SK-N-SH (cell line): ENCODE measurements around the gene PHKG1. TPM values are rescaled to one million over a fixed set of nuclear protein-coding genes. Genes with fewer than 3 reads are reported as not detected.
"Not testable (repeated sequence)": the region's sequence is repeated elsewhere in the genome, so short reads cannot be mapped to it uniquely, and the experiment has no call there.

Experiments used
- CTCF ChIA-PET: fragments of 300-600, 350-600 bp; formaldehyde crosslinking; extraction: SDS; loops from one replicate; lab custom pipeline; 2021; lab: Yijun Ruan, JAX
- POLR2A ChIA-PET: fragments of 350-600 bp; sonication (Branson Sonifier 250); formaldehyde crosslinking; extraction: SDS; loops from one replicate; lab custom pipeline; 2020; ENCODE audit warnings: antibody characterized with exemption, inconsistent platforms; lab: Yijun Ruan, JAX
- DNase-seq: peaks from one replicate; pipeline ENCODE4 v3.0.0; 2012
- H2AFZ ChIP-seq: fragments of 200-600 bp; sonication (generic); 2 replicates; pipeline ENCODE4 v1.8.1; 2016; ENCODE audit warnings: antibody characterized with exemption, mild to moderate bottlenecking, low read depth
- H3F3A ChIP-seq: fragments of 200-600 bp; sonication (generic); replicated peaks from 2 replicates; pipeline ENCODE3; 2016; ENCODE audit warnings: antibody characterized with exemption, mild to moderate bottlenecking; ENCODE audit not compliant: insufficient read depth
- H3K27ac ChIP-seq, 2 experiments: fragments of 200-500 bp in 1 of 2; fragments of 200-600 bp in 1 of 2; sonication (Bioruptor generic) in 1 of 2; sonication (generic), shearing (Covaris generic) in 1 of 2; 2 replicates each; pipeline versions ENCODE4 v1.5.1 to v1.6.1; 2014 to 2016; ENCODE audit warnings: low read depth in 2 of 2, inconsistent platforms in 1 of 2, low read length in 1 of 2, mild to moderate bottlenecking in 1 of 2, mixed read lengths in 1 of 2
- H3K27me3 ChIP-seq: fragments of 200-600 bp; sonication (generic), shearing (Covaris generic); 2 replicates; pipeline ENCODE4 v1.6.1; 2016; ENCODE audit warnings: mixed run types; ENCODE audit not compliant: insufficient read depth
- H3K36me3 ChIP-seq, 2 experiments: fragments of 200-500 bp in 1 of 2; fragments of 200-600 bp in 1 of 2; sonication (Bioruptor generic) in 1 of 2; sonication (generic) in 1 of 2; replicated peaks in 1 of 2; 2 replicates each; pipeline versions ENCODE3 to v1.5.1; 2014 to 2016; ENCODE audit warnings: low read length in 1 of 2, mild to moderate bottlenecking in 1 of 2; ENCODE audit not compliant: insufficient read depth in 2 of 2, control insufficient read depth in 1 of 2
- H3K4me1 ChIP-seq, 2 experiments: fragments of 200-500 bp in 1 of 2; fragments of 200-600 bp in 1 of 2; sonication (Bioruptor generic) in 1 of 2; sonication (generic), shearing (Covaris generic) in 1 of 2; 2 replicates each; pipeline versions ENCODE4 v1.5.1 to v1.6.1; 2014 to 2016; ENCODE audit warnings: low read depth in 1 of 2, low read length in 1 of 2, mixed run types in 1 of 2; ENCODE audit not compliant: insufficient read depth in 2 of 2, control insufficient read depth in 1 of 2
- H3K4me2 ChIP-seq: fragments of 200-600 bp; sonication (generic), shearing (Covaris generic); 2 replicates; pipeline ENCODE4 v1.6.1; 2017; ENCODE audit warnings: mixed run types
- H3K4me3 ChIP-seq, 2 experiments: fragments of 200-500 bp in 1 of 2; fragments of 200-600 bp in 1 of 2; sonication (Bioruptor generic) in 1 of 2; sonication (generic), shearing (Covaris generic) in 1 of 2; 2 replicates each; pipeline versions ENCODE4 v1.5.1 to v1.8.1; 2014 to 2016; ENCODE audit warnings: low read depth in 2 of 2, inconsistent platforms in 1 of 2, low read length in 1 of 2, mild to moderate bottlenecking in 1 of 2, mixed read lengths in 1 of 2, moderate library complexity in 1 of 2
- H3K79me2 ChIP-seq: fragments of 200-600 bp; sonication (generic); 2 replicates; pipeline ENCODE4 v1.8.1; 2017; ENCODE audit warnings: mild to moderate bottlenecking; ENCODE audit not compliant: insufficient read depth
- H3K9ac ChIP-seq: fragments of 200-600 bp; sonication (generic); 2 replicates; pipeline ENCODE4 v1.6.1; 2017; ENCODE audit warnings: mixed run types
- H3K9me2 ChIP-seq: fragments of 200-600 bp; sonication (generic); 2 replicates; pipeline ENCODE4 v1.6.1; 2017; ENCODE audit warnings: mixed run types
- H3K9me3 ChIP-seq: fragments of 200-600 bp; sonication (generic); 2 replicates; pipeline ENCODE4 v1.6.1; 2017; ENCODE audit warnings: mixed run types, mild to moderate bottlenecking, moderate library complexity
- H4K20me1 ChIP-seq: fragments of 200-600 bp; sonication (generic); 2 replicates; pipeline ENCODE4 v1.6.1; 2017; ENCODE audit warnings: mild to moderate bottlenecking, mixed run types; ENCODE audit not compliant: insufficient read depth
- ELF1 ChIP-seq: IDR thresholded peaks from 2 replicates; pipeline ENCODE4 v1.4.0; 2012
- EZH2phosphoT487 ChIP-seq: fragments of 200-600 bp; sonication (generic); IDR thresholded peaks from 2 replicates; pipeline ENCODE4 v1.6.1; 2017; ENCODE audit warnings: low read depth, mixed run types, mild to moderate bottlenecking, antibody characterized with exemption, moderate library complexity, borderline replicate concordance
- FOXJ3 ChIP-seq: sonication (generic); formaldehyde crosslinking; IDR thresholded peaks from 2 replicates; pipeline ENCODE4 v1.5.1; 2020; ENCODE audit warnings: mild to moderate bottlenecking, missing genetic modification reagents
- GABPA ChIP-seq: IDR thresholded peaks from 2 replicates; pipeline ENCODE4 v1.4.0; 2012; ENCODE audit warnings: low read depth, mild to moderate bottlenecking
- GATA2 ChIP-seq: sonication (generic); formaldehyde crosslinking; IDR thresholded peaks from 2 replicates; pipeline ENCODE4 v1.5.0; 2020; ENCODE audit warnings: mild to moderate bottlenecking, missing genetic modification reagents
- IRF3 ChIP-seq: fragments of 150-350 bp; IDR thresholded peaks from 2 replicates; pipeline ENCODE4 v1.6.1; 2016; ENCODE audit warnings: mild to moderate bottlenecking, low read depth, low read length
- MAX ChIP-seq: IDR thresholded peaks from 2 replicates; pipeline ENCODE4 v1.4.0; 2012; ENCODE audit warnings: low read depth
- MEF2A ChIP-seq: IDR thresholded peaks from 2 replicates; pipeline ENCODE4 v1.4.0; 2012; ENCODE audit warnings: low read depth, borderline replicate concordance
- NFIC ChIP-seq: IDR thresholded peaks from 2 replicates; pipeline ENCODE4 v1.4.0; 2012; ENCODE audit warnings: borderline replicate concordance
- NRF1 ChIP-seq: IDR thresholded peaks from 2 replicates; pipeline ENCODE4 v1.6.1; 2012; ENCODE audit warnings: low read depth, mild to moderate bottlenecking, low read length
- POLR2AphosphoS5 ChIP-seq: IDR thresholded peaks from 2 replicates; pipeline ENCODE4 v1.6.1; 2012; ENCODE audit warnings: low read depth, low read length
- RFX5 ChIP-seq: IDR thresholded peaks from 2 replicates; pipeline ENCODE4 v1.6.1; 2012; ENCODE audit warnings: mild to moderate bottlenecking, improper control_type of control experiment, low read length
- SMC3 ChIP-seq: IDR thresholded peaks from 2 replicates; pipeline ENCODE4 v1.6.1; 2012; ENCODE audit warnings: low read depth, low read length, improper control_type of control experiment
- TAF1 ChIP-seq: IDR thresholded peaks from 2 replicates; pipeline ENCODE4 v1.6.1; 2012; ENCODE audit warnings: low read depth, mild to moderate bottlenecking, low read length, moderate library complexity, borderline replicate concordance
- WGBS: methylation state at CpG from one replicate; pipeline ENCODE4 v1.1.6; 2017; ENCODE audit warnings: low lambda C conversion rate; 5-methylcytosine and 5-hydroxymethylcytosine counted together
- polyA plus RNA-seq, 3 experiments: library from polyadenylated mRNA; depleted of rRNA; stranded (reverse); fragments of >200 nt; gene quantifications; 2 replicates each; pipeline ENCODE4 v1.2.3, GENCODE V29; 2012

PHKG1 gene
- polyA plus RNA-seq, 1 of the 3 experiments (the other 2 are of a cell fraction) = 2.5 TPM

DNA sequence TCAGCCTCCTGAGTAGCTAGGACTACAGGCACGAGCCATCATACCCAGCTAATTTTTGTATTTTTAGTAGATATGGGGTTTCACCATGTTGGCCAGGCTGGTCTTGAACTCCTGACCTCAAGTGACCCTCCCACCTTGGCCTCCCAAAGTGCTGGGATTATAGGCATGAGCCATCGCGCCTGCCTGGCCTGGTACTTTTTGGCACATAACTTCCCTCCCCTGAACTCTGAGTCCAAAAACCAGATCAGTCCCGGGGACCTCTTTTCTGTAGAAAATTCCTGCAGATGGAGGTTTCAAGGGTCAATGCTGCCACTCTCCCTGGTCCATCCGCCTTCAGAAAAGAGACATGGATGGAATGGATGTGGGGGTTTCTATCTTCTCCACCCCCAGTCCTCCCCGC is 364 bp downstream of the PHKG1 start:
- H3K4me3 ChIP-seq, H3K9ac ChIP-seq, H3K79me2 ChIP-seq, H3K9me2 ChIP-seq, DNase-seq, H3K9me3 ChIP-seq, H3K27me3 ChIP-seq, H4K20me1 ChIP-seq, H2AFZ ChIP-seq: not testable (repeated sequence)
- peaks cover 3 to 13% of the 10 kb centered on the region in 2 experiments; a peak in 2 of 4 replicates for H3K4me1 ChIP-seq
- H3K27ac ChIP-seq = peak overlapping the region; percentile 37 to 58; a peak in 3 of 4 replicates
- 90% methylated on average over 6 of the region's 6 CpGs for WGBS
- ChIA-PET POLR2A (interaction anchor here (0.9 to 1.4 kb wide), 3 partner anchors 9 to 41 kb away, joined by 3 to 6 read pairs (median 4); partner anchors contain the start of genes CCT6A and PSPH), CTCF (interaction anchor here (0.7 to 4.7 kb wide), 7 partner anchors 8 to 451 kb away, joined by 3 to 30 read pairs (median 3); no protein-coding TSS in a partner anchor)
- H3K4me2 ChIP-seq = peak overlapping the region; percentile 42; the same call in 1 of the 2 replicates
- peaks cover 2 to 18% of the 10 kb centered on the region in 2 experiments for H3K36me3 ChIP-seq
- H3F3A ChIP-seq = peaks cover 16% of the 10 kb centered on the region

DNA sequence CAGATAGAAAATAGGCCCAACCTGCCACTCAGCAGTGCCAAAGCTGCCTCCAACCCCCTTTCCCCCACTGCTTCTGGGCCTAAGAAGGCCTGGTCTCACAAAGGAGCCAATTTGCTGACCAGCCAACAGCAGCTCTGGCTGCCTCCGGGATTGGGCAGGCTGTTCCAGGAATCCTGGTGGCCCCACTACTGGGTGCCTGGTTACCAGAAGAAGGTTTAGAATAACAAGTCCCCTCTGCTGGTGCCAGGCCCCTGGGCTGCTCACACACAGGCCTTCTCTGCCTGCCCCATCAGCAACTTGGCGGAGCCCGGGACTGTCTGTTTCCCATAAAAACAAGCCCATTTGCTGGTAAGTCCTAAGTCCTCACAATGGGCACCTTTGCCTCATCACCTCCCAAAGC is 1.2 kb downstream of the PHKG1 start:
- Histone ChIP-seq H3F3A (peaks cover 13% of the 10 kb centered on the region), H2AFZ (no peak overlapping the region), H3K79me2 (no peaks in the 10 kb centered on the region), H3K9me2 (no peaks in the 10 kb centered on the region), H3K4me3 (no peak overlapping the region), H3K27me3 (no peaks in the 10 kb centered on the region), H3K4me1 (peaks cover 0 to 13% of the 10 kb centered on the region in 2 experiments; a peak in 2 of 4 replicates), H3K9ac (no peak overlapping the region), H3K4me2 (no peak overlapping the region), H4K20me1 (no peaks in the 10 kb centered on the region), H3K36me3 (peaks cover 2 to 14% of the 10 kb centered on the region in 2 experiments), H3K9me3 (no peaks in the 10 kb centered on the region), H3K27ac (peak overlapping the region; percentile 13 to 25; a peak in 1 of 4 replicates)
- TF ChIP-seq FOXJ3 = no peak
- TF ChIP-seq GATA2 (CRISPR knock-in tag) = no peak
- ChIA-PET CTCF (interaction anchor here (2.8 to 4.7 kb wide), 2 partner anchors 9 to 13 kb away, joined by 13 to 30 read pairs; no protein-coding TSS in a partner anchor), POLR2A (no interaction called here)
- 95% methylated on average over 2 of the region's 3 CpGs for WGBS
- DNase-seq = no peak

GRCh38 chr7:56087445-56087844 is 5.3 kb downstream of the PHKG1 start:
- Histone ChIP-seq H3K4me3 (no peak overlapping the region), H3K9me2 (no peaks in the 10 kb centered on the region), H4K20me1 (no peaks in the 10 kb centered on the region), H3K36me3 (peaks cover 2 to 14% of the 10 kb centered on the region in 2 experiments), H3K4me2 (no peak overlapping the region), H3K27ac (no peak overlapping the region), H3K9me3 (no peaks in the 10 kb centered on the region), H3K79me2 (no peaks in the 10 kb centered on the region), H3F3A (peaks cover 5% of the 10 kb centered on the region), H3K9ac (no peak overlapping the region), H3K27me3 (no peaks in the 10 kb centered on the region), H3K4me1 (peaks cover 0 to 19% of the 10 kb centered on the region in 2 experiments; a peak in 1 of 4 replicates), H2AFZ (no peak overlapping the region)
- CTCF ChIA-PET = interaction anchor here (1.2 to 1.4 kb wide), 2 partner anchors 8 to 13 kb away, joined by 5 to 7 read pairs; no protein-coding TSS in a partner anchor
- WGBS = 93% methylated on average over 14 of the region's 16 CpGs
- no peak for DNase-seq
- POLR2A ChIA-PET = interaction anchor here (1.1 kb wide), 1 partner anchor 19 kb away, joined by 5 read pairs; the partner anchor contains the start of gene CHCHD2
- no peak for TF ChIP-seq ELF1
- TF ChIP-seq MAX = no peak
- TF ChIP-seq RFX5 = no peak
- TF ChIP-seq IRF3 = no peak
- TF ChIP-seq SMC3 = no peak
- no peak for TF ChIP-seq EZH2phosphoT487
- TF ChIP-seq NFIC = no peak
- TF ChIP-seq TAF1 = no peak
- no peak for TF ChIP-seq GABPA
- TF ChIP-seq NRF1 = no peak
- no peak for TF ChIP-seq POLR2AphosphoS5
- no peak for TF ChIP-seq GATA2 (CRISPR knock-in tag)
- TF ChIP-seq MEF2A = no peak
